Activated T-helper 1 cell treated with anti-CD3 and anti-CD28 coated beads, Interleukin-2, amount 50 U/mL, for 16 hours (primary cell): ENCODE results near the gene MX2.

Experiments
- DNase-seq, 2 donors: peaks; one replicate each; pipeline ENCODE4 v3.0.0-alpha.2; 2020; ENCODE audit warnings: low read depth in 1 of 2, low spot score in 1 of 2

MX2 gene

GRCh38 chr21:41432562-41433460 lies 71.0 kb downstream of the MX2 start:
- no peak for DNase-seq

- DNase-seq = no peak
Measured at GRCh38 chr21:41433566-41433965, 71.7 kb downstream of the MX2 start.

DNA sequence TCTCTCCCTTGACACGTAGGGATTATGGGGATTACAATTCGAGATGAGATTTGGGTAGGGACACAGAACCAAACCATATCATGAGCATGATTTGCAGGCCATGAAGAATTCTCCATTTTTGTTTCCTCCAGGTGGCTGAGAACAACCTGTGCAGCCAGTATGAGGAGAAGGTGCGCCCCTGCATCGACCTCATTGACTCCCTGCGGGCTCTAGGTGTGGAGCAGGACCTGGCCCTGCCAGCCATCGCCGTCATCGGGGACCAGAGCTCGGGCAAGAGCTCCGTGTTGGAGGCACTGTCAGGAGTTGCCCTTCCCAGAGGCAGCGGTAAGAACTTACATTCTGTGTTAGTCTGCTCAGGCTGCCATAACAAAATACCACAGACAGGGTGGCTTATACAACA lies 73.9 kb downstream of the MX2 start:
- DNase-seq = no peak

GRCh38 chr21:41437729-41438128 lies 75.9 kb downstream of the MX2 start:
- no peak for DNase-seq

DNA sequence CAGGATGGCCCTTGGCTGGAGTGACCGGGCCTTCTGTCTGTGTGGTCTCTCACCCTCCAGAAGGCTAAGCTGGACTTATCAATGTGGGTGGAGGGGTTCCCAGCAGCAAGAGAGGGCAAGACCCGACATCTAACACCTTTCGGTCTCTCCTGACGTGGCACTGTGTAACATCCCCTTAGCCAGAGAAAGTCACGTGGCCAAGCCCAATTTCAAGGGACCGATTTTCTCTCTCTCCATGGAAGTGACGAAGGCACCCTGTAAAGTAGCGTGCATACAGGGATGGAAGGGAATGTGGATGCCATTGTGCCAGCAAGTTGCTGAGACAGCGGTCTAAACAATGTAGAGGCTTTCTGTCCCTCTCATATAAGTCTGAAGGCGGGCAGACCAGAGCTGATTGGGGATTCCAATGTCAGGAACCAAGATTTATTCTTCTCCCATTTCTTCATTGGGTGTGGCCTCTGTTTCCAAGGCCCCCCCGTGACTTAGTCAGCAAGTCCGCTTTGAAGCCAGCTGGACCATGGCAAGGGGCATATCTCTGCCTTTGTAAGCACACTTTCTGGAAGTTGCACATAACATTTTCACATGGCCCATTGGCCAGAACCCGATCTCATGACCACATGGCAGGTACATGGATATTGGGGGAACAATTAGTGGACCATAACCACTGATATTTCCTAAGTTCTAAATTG lies 76.7 kb downstream of the MX2 start:
- no peak for DNase-seq

- no peak for DNase-seq
Measured at GRCh38 chr21:41439248-41439647, 77.4 kb downstream of the MX2 start.

- DNase-seq = no peak
Measured at GRCh38 chr21:41441546-41441945, 79.7 kb downstream of the MX2 start.

DNA sequence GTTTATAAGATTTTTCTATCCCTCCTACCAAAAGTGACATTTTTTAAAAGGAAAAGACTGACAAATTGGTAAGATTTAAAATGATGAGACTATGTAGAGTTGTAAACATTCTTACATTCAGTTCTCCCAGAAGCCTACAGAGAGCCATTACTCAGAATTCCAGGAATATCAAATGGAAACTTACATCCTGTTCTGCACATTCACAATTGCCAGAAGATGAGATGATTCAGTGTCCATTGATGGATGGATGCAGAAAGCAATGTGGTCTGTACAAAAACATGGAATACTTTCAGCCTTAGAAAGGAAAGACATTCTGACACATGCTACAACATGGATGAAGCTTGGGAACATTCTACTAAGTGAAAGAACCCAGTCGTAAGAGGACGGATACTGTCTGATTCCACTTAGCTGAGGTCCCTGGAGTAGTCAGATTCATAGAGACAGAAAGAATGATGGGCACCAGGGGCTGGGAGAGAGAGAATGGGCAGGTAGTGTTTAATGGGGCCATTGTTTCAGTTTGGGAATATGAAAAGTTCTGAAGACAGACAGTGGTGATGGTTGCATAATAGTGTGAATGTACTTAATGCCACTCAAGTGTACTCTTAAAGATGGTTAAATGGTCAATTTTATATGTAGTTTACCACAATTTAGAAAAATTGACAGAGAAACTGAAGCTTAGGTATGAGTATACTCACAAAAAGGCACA lies 80.8 kb downstream of the MX2 start:
- no peak for DNase-seq

- no peak for DNase-seq
Measured at GRCh38 chr21:41443562-41443961, 81.7 kb downstream of the MX2 start.

DNA sequence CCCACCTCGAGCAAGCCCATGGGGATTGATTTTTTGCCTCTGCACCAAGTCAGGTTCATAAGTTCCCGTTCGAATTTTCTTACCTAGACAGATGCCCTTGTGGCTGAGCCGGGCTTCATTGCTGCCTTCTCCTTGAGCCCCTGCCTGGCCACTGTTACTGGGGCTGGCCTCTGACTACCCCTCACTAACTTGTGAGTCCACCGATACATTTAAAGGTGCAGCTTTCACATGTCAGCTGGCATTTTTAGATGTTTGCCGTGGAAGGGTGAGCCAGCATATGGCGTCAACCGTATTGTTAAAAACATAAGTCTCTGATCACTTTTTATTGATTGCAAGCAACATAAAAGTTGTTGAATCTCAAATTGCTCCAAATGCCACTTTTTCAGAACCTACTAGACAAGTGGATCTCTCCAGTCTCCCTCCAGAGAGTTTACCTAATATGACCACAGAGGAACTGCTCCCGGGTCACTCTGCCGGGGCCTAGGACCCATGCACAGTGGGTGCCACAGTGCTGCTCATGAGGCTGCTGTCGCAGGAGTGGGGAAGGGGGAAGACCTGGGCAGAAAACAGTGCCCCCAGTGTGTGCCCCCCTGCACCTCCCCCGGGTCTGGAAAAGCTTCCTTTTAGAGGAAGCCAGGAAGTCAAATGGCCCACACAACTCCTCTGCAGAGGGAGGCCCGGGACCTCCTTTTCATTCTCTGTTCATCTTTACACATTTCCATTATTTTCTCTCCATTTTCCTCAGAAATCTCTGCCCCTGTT lies 83.1 kb downstream of the MX2 start:
- no peak for DNase-seq

DNA sequence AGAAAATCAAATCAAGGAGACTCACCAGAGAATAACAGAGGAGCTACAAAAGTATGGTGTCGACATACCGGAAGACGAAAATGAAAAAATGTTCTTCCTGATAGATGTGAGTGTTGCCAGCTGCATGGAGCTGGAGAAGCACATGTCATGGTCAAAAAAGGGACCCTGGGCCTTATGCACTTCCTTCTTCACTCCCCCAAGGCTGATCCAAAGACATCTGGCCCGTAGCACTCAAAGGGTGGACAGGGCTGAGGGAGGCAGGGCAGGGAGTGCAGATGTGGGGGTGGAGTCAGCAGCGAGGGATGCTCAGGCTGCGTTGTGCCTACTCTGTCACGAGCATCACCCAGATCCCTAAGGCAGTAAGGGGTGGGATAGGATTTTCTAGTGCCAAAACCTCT lies 83.6 kb downstream of the MX2 start:
- no peak for DNase-seq

DNA sequence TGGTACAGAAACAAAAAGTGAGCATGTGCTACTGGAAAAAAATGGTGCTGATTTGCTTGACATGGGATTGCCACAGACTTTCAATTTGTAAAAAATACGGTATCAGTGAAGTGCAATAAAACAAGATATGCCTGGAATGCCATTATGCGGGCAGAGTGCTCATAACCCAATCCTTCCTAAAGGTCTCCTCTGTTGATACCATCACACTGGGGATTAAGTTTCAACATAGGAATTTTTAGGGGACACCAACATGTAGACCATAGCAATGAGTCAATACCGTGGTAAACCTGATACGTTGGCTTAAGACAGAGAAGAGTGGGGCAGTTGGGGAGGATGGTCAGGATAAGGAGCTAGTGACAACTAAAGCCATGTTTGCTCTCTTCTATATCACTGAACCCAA lies 84.8 kb downstream of the MX2 start:
- DNase-seq = no peak

DNA sequence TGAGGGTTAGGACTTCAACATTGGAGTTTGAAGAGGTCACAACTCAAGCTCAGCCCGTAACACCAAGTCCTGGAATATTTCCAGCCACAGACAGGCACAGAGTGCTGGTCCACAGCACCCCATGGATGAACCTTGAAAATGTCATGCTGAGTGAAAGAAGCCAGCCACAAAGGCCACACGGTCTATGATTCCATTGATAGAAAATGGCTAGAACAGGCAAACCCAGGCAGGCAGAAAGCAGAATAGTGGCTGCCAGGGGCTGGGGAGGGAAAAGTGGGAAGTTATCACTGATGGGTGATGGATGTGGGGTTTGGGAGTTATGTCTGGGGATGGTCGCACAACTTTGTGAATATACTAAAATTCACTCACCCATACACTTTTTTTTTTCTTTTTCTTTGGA lies 85.5 kb downstream of the MX2 start:
- no peak for DNase-seq

- no peak for DNase-seq
Measured at GRCh38 chr21:41449613-41450012, 87.8 kb downstream of the MX2 start.

GRCh38 chr21:41451753-41452676 lies 90.2 kb downstream of the MX2 start:
- no peak for DNase-seq

DNA sequence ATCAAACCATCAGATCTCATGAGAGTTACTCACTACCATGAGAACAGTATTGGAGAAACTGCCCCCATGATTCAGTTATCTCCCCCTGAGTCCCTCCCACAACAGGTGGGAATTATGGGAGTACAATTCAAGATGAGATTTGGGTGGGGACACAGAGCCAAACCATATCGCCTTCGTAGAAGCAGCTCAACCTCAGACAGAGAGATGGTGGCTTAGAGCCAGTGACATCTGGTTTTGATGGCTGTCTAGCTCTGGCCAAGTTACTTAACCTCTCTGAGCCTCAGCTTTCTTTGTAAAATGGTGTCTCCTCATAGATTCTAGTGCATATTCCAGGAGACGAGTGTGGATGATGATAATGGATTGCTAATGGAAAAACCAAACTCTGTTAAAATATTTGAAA lies 91.4 kb downstream of the MX2 start:
- DNase-seq = no peak

DNA sequence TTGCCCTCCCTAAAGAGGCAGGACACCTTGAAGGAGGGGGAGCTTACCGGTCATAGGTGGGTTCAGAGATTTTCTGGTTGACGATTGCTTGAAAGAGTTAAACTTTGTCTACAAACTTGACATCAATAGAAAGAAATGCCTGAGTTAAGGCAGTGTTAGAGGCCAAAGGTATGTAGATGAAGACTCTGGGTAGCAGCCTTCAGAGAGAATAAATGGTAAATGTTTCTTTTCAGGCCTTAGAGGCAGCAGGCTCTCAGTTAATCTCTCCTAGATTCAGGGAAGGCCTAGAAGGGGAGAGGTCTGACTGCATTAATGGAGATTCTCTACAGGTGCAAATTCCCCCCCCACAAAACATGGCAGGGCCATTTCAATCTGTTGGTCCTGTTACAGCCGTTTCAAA lies 91.9 kb downstream of the MX2 start:
- DNase-seq = no peak

DNA sequence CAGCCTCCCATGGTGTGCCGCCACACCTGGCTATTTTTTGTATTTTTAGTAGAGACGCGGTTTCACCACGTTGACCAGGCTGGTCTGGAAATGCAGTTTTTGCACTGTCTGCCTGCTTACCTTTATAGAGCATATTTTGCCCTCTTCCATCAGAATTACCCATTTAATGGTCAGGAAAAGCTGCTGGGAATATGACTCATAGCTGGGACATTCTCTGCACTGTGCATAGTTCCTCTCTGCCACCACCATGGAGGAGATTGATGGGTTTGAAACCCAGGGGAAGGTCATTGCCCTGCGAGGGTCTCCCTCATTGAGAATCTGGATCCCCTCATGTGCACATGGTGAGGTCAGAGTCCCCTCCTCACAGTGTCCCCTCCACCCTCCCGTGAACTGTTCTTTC lies 96.3 kb downstream of the MX2 start:
- no peak for DNase-seq

DNA sequence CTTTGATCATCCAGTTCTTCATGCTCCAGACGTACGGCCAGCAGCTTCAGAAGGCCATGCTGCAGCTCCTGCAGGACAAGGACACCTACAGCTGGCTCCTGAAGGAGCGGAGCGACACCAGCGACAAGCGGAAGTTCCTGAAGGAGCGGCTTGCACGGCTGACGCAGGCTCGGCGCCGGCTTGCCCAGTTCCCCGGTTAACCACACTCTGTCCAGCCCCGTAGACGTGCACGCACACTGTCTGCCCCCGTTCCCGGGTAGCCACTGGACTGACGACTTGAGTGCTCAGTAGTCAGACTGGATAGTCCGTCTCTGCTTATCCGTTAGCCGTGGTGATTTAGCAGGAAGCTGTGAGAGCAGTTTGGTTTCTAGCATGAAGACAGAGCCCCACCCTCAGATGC lies 96.7 kb downstream of the MX2 start:
- DNase-seq = no peak
